C1 segment of cervical spinal cord (tissue), 14 donors: Measurements from ENCODE around the gene CTPS2.
"Not testable (repeated sequence)": the region's sequence is repeated elsewhere in the genome, so short reads cannot be mapped to it uniquely, and the experiment has no call there.

Source experiments
- DNase-seq, 14 donors: peaks; one replicate each; lab custom pipeline; 2025; lab: John Stamatoyannopoulos, UW

The CTPS2 gene

DNA sequence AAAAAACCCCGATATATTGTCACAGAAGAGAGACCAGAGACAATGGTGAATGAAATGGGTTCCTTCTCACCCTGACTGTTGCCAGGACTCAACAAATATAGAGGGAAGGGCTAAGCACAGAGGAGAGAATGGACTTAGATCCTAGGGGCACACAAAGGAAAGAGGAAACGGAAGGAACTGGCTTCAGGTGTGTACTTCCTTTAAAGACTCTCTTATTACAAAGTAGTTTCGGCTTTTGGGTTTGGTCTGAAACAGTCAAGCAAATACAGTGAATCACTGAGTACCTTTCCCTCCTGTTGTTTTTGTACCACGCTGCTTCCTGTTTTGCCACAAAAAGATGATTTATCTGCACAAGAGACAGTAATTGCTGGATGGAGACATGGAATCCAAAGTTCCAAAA, 108.6 kb downstream of the CTPS2 start:
- DNase-seq, result no peak

- DNase-seq, result not testable (repeated sequence)
Observed at GRCh38 chrX:16603235-16603634, 109.2 kb downstream of the CTPS2 start.

DNA sequence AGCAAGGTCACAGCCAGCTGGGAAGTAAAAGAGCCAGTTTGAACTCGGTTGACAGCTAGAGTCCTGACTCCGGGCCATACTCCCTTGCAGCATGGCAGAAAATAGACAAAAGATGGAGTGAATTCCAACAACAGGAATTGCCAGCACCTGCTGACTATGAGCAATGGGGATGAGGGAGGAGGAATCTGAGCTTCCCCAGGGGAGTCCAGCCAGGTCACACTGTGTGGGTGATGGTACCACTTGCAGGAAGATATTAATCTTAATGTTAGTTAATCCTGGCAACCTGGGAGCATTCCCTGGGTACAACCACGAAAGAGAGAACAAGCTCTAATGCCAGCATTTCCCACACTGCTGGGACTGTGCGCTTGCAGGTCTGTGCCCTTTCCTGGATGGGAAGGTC, 110.6 kb downstream of the CTPS2 start:
- DNase-seq, result no peak

DNA sequence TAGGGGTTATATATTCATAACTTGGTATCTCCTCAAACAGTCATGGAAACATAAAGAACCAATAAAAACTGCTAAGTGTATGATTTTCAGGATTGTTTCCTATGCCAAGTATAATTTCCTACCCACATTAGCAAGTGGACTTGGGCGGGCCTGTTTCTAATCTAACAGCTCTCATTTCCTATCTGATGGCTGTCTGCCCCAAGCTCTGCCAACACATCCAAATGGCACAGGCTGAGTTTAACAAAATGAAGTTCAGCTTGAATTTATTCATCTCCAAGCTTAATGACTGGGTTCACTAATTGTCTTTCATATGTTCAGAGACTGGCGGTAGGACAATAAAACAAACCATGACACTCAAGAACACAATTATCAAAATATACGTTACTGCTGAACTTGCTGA, 118.0 kb downstream of the CTPS2 start:
- no peak for DNase-seq

GRCh38 chrX:16593801-16594200, 118.7 kb downstream of the CTPS2 start:
- no peak for DNase-seq

GRCh38 chrX:16592194-16592770, 120.2 kb downstream of the CTPS2 start:
- no peak for DNase-seq

DNA sequence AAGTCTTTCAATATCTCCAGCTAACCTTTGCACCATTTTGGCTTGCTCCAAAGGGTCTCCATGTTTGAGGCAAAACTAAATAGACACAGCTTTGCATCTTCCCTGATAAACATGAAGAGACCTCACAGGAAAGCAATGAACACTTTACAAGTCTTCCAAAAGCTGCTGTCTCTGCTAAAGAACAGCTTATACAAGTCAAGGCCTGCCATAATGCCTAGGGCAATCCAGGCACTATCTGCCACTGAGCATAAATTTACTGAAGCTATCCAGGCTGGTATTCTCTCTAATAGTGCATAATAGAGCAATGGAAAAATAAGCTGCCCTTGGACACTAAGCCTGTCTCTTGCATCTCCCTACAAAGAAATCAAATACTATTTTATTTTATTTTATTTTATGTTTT, 122.6 kb downstream of the CTPS2 start:
- DNase-seq, result no peak

GRCh38 chrX:16589211-16589610, 123.3 kb downstream of the CTPS2 start:
- no peak for DNase-seq

DNA sequence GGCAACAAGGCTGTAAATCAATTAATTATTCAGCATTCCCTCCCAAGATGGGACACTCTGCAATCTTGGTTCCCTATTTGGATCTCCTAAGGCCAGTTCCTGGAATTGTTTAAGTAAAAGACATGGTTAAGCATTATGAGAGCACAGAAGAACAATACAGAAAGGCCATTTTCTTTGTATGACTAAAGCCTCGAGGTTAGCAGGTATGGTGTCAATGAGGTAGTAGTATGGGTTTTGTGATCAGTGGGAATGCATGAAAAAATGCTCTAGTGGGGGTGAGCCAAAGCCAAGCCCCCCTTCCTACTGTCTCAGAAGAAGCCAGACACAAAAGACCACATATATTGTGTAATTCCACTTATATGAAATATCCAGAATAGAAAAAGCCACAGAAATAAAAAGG, 124.2 kb downstream of the CTPS2 start:
- DNase-seq, result no peak

DNA sequence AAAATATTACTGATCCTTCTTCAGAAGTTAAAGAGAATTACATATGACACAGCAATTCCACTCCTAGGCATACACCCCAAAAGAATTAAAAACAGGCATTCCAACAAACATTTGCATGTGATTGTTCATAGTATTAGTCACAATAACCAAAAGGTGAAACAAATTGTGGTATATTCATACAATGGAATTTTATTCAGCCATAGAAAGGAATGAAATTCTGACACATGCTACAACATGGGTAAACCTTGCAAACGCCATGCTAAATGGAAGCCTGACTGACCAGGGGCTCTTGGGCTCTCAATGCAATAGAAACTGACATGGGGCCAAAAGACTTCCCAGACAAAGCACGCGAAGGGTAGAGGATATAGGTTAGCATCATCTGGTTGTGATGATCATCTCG, 124.6 kb downstream of the CTPS2 start:
- no peak for DNase-seq

GRCh38 chrX:16586377-16587112, 125.9 kb downstream of the CTPS2 start:
- no peak for DNase-seq

DNA sequence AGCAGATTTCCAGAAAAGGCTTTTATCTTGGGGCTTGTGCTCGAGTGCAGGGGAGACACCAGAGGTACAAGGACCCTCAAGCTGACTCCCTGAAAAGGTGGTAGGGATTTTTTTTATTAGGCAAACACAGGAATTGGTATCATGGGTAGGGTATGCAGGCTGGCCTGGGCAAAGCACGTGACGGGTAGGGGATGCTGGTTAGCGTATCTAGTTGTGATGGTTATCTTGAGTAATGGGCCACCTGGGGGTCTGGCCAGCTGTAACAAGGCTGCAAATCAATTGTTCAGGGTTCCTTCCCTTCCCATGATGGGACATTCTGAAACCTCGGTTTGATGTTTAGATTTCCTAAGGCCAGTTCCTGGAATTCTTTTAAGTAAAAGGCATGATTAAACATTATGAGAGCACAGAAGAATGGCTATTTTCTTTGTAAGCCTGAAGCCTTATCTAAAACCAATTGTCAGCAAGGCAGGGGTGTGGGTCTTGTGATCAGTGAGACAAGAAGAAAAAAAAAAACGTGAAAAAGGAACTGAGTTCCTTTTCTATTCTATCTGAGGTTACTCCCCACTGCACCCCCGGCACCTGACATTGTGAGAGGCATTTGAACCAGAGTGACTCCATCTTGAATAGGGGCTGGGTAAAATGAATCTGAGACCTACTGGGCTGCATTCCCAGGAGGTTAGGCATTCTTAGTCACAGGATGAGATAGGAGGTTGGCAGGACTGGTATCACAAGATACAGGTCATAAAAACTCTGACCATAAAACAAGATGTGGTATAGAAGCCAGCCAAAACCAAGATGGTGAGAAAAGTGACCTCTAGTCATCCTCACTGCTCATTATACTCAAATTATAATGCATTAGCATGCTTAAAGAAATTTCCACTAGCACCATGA, 126.7 kb downstream of the CTPS2 start:
- no peak for DNase-seq

DNA sequence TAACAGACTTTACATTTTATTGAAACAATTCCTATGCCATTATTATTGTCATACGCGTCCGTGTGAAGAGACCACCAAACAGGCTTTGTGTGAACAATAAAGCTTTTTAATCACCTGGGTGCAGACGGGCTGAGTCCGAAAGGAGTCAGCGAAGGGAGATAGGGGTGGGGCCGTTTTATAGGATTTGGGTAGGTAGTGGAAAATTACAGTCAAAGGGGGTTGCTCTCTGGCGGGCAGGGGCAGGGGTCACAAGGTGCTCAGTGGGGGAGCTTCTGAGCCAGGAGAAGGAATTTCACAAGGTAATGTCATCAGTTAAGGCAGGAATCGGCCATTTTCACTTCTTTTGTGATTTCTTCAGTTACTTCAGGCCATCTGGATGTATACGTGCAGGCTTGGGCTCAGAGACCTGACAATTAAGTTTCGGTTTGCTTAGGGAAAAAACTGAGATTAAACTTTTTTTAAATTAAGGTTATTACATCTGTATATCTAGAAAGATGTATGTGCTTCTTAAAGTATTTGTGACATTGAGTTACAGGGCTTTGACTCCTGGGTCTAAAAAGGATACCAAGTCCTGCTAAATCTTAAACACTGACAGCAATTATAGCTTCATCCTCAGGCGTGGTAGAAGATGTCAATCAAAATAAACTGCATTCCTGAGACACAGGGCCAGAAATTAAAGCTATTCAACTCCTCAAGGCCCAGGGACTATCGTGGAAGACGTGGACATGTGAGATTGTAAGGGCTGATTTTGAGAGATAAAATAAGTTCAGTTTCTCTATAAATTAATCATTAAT, 132.3 kb downstream of the CTPS2 start:
- not testable (repeated sequence) for DNase-seq

DNA sequence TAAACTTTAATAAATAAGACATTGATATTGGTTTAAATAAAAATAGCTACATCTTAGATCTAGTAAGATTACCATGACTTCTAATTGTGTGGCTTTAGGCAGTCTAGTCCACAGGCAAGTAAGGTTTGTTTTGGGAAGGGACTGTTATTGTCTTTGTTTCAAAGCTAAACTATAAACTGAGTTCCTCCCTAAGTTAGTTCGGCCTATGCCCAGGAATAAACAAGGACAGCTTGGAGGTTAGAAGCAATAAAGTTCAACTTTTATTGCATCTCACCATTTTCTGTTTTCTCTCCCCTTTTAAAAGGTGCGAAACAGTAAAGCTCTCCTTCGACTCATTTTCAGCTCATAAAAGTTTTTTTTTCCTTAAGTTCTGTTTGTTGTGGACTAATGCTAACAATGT, 133.0 kb downstream of the CTPS2 start:
- no peak for DNase-seq

- no peak for DNase-seq
Observed at GRCh38 chrX:16578218-16578617, 134.3 kb downstream of the CTPS2 start.

DNA sequence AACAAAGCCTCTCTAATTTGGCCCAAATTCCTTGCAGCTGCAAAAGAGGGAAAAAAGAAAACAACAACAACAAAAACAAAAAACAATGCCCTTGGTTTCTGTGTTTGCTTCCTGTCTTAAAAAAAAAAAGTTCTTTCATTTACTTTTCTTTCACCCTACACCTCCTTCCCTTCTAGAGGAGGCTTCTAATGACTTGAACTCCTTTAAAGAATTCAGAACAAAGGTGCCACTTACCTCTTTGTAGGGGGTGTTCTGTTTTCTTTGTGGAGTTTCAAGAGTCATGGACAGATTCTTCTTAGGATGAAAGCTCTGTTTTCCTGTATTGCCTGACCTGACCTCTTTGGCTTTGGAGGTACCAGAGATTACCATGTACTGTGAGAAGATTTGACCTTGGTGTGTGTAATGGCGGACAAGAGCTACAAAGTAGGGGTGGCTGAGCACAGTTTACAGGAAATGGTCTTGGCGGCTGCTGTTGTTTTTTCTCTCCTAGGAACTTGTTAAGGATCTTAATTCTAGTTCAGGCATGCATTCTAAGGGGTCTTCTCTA, 134.9 kb downstream of the CTPS2 start:
- DNase-seq, result no peak

- not testable (repeated sequence) for DNase-seq
Observed at GRCh38 chrX:16575388-16575787, 137.1 kb downstream of the CTPS2 start.

GRCh38 chrX:16573781-16574180, 138.7 kb downstream of the CTPS2 start:
- DNase-seq, result no peak

DNA sequence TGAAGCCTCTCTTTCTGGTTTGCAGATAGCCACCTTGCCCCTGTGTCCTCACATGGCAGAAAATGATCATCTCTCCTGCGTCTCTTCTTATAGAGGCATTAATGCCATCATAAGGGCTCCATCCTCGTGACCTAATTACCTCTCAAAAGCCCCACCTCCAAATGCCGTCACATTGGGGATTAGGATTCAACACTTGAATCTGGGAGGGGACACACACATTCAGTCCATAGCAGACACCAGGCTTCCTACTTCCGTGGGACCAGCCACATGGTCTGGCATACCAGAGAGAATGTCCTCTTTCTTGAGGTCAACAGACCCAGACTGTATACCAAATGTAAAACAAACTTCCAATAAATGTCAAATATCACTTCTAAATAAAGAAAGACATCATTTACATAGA, 144.8 kb downstream of the CTPS2 start:
- DNase-seq, result no peak

DNA sequence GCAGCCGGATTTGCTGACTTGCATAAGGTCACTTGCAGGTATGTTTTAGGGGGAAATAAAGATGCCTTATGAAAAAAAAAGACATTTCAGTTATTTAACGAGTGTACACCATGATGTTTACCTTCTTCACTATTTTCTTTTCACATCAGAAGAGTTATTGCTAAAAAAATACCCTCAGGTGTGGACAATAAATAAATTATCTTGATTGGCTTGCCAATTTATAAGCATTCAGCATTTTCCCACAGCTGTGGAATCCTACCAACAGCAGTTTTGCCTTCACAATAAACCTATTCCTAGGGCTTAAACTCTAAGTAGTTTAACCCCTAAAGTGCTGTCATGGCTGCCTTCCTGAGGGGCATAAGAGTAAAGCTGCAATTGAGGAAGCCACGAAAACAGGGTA, 145.9 kb downstream of the CTPS2 start:
- DNase-seq, result no peak

DNA sequence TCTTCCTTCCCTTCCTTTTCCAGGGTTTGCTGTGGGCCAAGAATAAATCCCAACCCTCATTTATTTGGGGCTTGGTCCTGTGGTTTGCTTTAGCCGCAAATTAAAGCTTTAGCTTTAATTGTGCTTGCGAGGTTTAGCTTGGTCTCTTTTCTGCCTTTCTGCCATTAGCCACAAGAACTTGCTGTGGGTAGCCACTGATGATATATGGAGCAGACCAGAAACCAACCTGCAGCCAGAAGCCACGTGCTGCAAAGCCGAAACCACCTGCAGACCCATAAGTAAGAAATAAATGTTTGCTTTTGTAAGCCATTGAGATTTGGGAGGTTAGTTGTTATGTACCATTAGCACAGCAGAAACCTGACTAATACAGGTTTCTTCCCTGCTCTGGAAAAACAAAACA, 152.3 kb downstream of the CTPS2 start:
- no peak for DNase-seq

- DNase-seq, result no peak
Observed at GRCh38 chrX:16559206-16559619, 153.3 kb downstream of the CTPS2 start.
